GM18526 (cell line): ENCODE data around the gene INSR.

Experiments
- POLR2A ChIP-seq: IDR thresholded peaks from 3 replicates; pipeline ENCODE4 v1.6.1; 2011; ENCODE audit not compliant: insufficient read length; ENCODE audit errors: extremely low read depth

Gene INSR

GRCh38 chr19:7307590-7308218 is 13.5 kb upstream of the INSR start:
- TF ChIP-seq POLR2A, result no peak

GRCh38 chr19:7304200-7304599 is 10.0 kb upstream of the INSR start:
- no peak for TF ChIP-seq POLR2A

GRCh38 chr19:7303470-7303869 is 9.3 kb upstream of the INSR start:
- no peak for TF ChIP-seq POLR2A

GRCh38 chr19:7301525-7301924 is 7.3 kb upstream of the INSR start:
- TF ChIP-seq POLR2A, result no peak

GRCh38 chr19:7297742-7298141 is 3.5 kb upstream of the INSR start:
- no peak for TF ChIP-seq POLR2A

- no peak for TF ChIP-seq POLR2A
Observed at GRCh38 chr19:7295912-7296536, 1.8 kb upstream of the INSR start.

- TF ChIP-seq POLR2A, result peak; percentile 26
Observed at GRCh38 chr19:7294558-7295212, 471 bp upstream of the INSR start.

- no peak for TF ChIP-seq POLR2A
Observed at GRCh38 chr19:7292950-7293761, 1.1 kb downstream of the INSR start.

GRCh38 chr19:7292352-7292949 is 1.8 kb downstream of the INSR start:
- no peak for TF ChIP-seq POLR2A

GRCh38 chr19:7288977-7289376 is 5.2 kb downstream of the INSR start:
- no peak for TF ChIP-seq POLR2A

- no peak for TF ChIP-seq POLR2A
Observed at GRCh38 chr19:7288131-7288530, 6.1 kb downstream of the INSR start.

GRCh38 chr19:7287722-7288121 is 6.5 kb downstream of the INSR start:
- TF ChIP-seq POLR2A, result no peak

GRCh38 chr19:7280940-7281666 is 13.1 kb downstream of the INSR start:
- TF ChIP-seq POLR2A, result no peak

- no peak for TF ChIP-seq POLR2A
Observed at GRCh38 chr19:7272856-7273578, 21.2 kb downstream of the INSR start.
